Kidney epithelial cell (primary cell): ENCODE results near the gene HMX3. TPM values are rescaled to one million over a fixed set of nuclear protein-coding genes. Genes with fewer than 3 reads are reported as not detected.

ENCODE experiments used
- DNase-seq: peaks from one replicate; pipeline ENCODE4 v3.0.0-alpha.2; 2010; ENCODE audit warnings: low read depth
- H3K27me3 ChIP-seq: 2 replicates; pipeline ENCODE4 v1.6.0; 2011; ENCODE audit warnings: low read length; ENCODE audit not compliant: control insufficient read depth, insufficient read depth
- H3K36me3 ChIP-seq: 2 replicates; pipeline ENCODE4 v1.5.1; 2011; ENCODE audit warnings: low read length; ENCODE audit not compliant: control insufficient read depth, insufficient read depth
- H3K4me3 ChIP-seq: 2 replicates; pipeline ENCODE4 v1.5.1; 2011; ENCODE audit warnings: low read depth, mild to moderate bottlenecking, control low read depth, low read length
- total RNA-seq: library from RNA; depleted of rRNA; stranded (reverse); fragments of >200 nt; gene quantifications from 2 replicates; pipeline ENCODE4 v1.2.3, GENCODE V29; 2015
- TF ChIP-seq, protein P1 (sequence below): IDR thresholded peaks from 2 replicates; pipeline ENCODE4 v1.5.1; 2011; ENCODE audit warnings: mild to moderate bottlenecking, moderate library complexity, low read length, control low read depth, inconsistent platforms; ENCODE audit not compliant: insufficient read depth, poor library complexity, severe bottlenecking

HMX3 gene
- total RNA-seq, 1 donor from 2014 or later = 0.08 TPM

GRCh38 chr10:123149162-123149567 lies 13.4 kb downstream of the HMX3 start:
- DNase-seq = no peak
- Histone ChIP-seq H3K36me3 (no peaks in the 10 kb centered on the region), H3K27me3 (peaks cover 84% of the 10 kb centered on the region), H3K4me3 (no peak overlapping the region)
- TF ChIP-seq, protein P1, sequence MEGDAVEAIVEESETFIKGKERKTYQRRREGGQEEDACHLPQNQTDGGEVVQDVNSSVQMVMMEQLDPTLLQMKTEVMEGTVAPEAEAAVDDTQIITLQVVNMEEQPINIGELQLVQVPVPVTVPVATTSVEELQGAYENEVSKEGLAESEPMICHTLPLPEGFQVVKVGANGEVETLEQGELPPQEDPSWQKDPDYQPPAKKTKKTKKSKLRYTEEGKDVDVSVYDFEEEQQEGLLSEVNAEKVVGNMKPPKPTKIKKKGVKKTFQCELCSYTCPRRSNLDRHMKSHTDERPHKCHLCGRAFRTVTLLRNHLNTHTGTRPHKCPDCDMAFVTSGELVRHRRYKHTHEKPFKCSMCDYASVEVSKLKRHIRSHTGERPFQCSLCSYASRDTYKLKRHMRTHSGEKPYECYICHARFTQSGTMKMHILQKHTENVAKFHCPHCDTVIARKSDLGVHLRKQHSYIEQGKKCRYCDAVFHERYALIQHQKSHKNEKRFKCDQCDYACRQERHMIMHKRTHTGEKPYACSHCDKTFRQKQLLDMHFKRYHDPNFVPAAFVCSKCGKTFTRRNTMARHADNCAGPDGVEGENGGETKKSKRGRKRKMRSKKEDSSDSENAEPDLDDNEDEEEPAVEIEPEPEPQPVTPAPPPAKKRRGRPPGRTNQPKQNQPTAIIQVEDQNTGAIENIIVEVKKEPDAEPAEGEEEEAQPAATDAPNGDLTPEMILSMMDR = no peak

DNA sequence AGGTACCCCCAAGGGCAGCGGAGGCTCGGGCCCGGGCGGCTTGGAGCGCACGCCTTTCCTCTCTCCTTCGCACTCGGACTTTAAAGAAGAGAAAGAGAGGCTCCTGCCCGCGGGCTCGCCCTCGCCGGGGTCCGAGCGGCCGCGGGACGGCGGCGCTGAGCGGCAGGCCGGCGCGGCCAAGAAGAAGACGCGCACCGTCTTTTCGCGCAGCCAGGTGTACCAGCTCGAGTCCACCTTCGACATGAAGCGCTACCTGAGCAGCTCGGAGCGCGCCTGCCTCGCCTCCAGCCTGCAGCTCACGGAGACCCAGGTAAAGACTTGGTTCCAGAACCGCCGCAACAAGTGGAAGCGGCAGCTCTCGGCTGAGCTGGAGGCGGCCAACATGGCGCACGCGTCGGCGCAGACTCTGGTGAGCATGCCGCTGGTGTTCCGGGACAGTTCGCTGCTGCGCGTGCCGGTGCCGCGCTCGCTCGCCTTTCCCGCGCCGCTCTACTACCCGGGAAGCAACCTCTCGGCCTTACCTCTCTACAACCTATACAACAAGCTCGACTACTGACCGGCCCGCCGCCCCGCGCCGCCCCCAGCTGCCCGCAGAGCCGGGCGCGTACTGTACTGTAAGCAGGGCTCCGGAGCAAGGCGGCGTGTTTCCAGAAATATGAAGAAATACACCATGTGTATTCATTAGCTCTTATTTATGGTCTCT lies 13.9 kb downstream of the HMX3 start:
- Histone ChIP-seq H3K27me3 (peaks cover 78% of the 10 kb centered on the region), H3K36me3 (no peaks in the 10 kb centered on the region), H3K4me3 (peak overlapping the region; percentile 22)
- DNase-seq = no peak
- TF ChIP-seq, protein P1 = no peak

GRCh38 chr10:123150271-123150985 lies 14.7 kb downstream of the HMX3 start:
- Histone ChIP-seq H3K4me3 (no peak overlapping the region), H3K36me3 (no peaks in the 10 kb centered on the region), H3K27me3 (peaks cover 71% of the 10 kb centered on the region)
- DNase-seq = no peak
- TF ChIP-seq, protein P1 = no peak

DNA sequence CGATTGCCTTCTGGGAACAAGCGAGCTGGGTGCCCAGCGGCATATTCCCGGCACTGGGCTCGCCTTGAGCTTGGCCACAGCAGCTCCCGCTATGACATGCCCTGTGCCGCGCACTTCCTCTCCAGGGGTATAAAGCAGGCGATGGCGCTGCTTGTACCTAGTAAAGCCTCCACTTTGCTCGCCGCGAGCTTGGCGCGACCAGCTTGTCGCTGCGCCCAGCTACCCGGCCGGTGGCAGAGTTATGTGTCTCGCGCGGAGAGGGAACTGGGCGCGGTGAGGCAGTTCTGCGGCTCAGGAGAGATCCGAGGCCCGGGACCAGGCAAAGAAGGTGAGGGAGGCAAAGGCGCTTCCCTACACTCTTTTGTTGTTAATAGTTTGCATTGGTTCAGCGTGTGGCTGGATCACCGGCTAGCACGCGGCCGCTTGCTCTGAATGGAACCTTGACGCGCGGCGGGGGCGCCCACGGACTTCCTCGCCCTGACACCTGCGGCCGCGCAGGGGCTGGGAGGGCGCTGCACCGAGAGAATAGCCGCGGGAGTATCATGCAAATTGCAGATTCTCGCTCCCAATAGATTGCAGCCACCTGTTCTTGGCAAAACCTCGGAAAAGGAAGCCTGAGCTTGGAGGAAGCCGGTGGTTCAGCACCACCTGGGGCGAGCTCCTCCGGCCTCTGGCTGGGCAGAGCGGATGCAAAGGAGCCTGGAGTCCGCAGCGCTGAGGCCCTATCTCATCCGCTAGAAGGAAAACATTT lies 15.4 kb downstream of the HMX3 start:
- Histone ChIP-seq H3K36me3 (no peaks in the 10 kb centered on the region), H3K4me3 (no peak overlapping the region), H3K27me3 (peaks cover 64% of the 10 kb centered on the region)
- DNase-seq = no peak
- TF ChIP-seq, protein P1 = no peak

- no peak for DNase-seq
- no peaks in the 10 kb centered on the region for H3K36me3 ChIP-seq
- H3K4me3 ChIP-seq = no peak overlapping the region
- TF ChIP-seq, protein P1 = no peak
- peaks cover 58% of the 10 kb centered on the region for H3K27me3 ChIP-seq
Measured at GRCh38 chr10:123151737-123152135, 16.0 kb downstream of the HMX3 start.
